Cardiac fibroblast (primary cell): ENCODE data around the gene DNAJC10.
"Not testable (repeated sequence)": the region's sequence is repeated elsewhere in the genome, so short reads cannot be mapped to it uniquely, and the experiment has no call there.

Source experiments
- DNase-seq, 2 donors: peaks; one replicate each; pipeline versions ENCODE4 v3.0.0 to v3.0.0-alpha.2; 2010; ENCODE audit warnings: low read depth in 2 of 2
- H3K4me3 ChIP-seq, 2 donors: replicated peaks in 1 of 2; 1 replicate in 1 of 2; 2 replicates in 1 of 2; pipeline ENCODE4 v1.5.1; 2011; ENCODE audit warnings: low read depth in 2 of 2, low read length in 2 of 2, mild to moderate bottlenecking in 2 of 2, moderate library complexity in 1 of 2
- CTCF ChIP-seq: IDR thresholded peaks from one replicate; pipeline ENCODE4 v1.5.1; 2011; ENCODE audit warnings: low read depth, mild to moderate bottlenecking, low read length, inconsistent platforms

DNAJC10 gene

DNA sequence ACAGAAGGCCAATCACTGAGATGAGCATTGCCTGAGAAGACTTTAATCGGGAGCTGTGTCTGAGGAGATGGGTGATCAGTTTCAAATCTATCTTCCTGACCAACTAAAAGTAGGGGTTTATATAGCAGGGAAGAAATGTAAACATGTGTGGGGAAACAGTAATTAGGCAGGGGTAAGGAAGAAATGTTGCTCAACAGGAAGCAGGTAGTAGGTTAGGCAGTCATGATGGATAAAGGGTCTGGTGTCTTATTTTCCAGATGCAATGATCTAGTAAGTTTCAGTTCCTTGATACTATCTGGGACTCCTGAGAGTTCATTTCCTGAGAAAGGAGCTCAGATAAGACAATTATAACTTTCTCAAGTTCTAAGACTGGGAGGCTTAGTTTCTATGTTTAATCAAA lies 33.8 kb upstream of the DNAJC10 start:
- H3K4me3 ChIP-seq: no peak overlapping the region
- no peak for TF ChIP-seq CTCF
- DNase-seq: no peak

GRCh38 chr2:182685559-182685958 lies 30.5 kb upstream of the DNAJC10 start:
- no peak overlapping the region for H3K4me3 ChIP-seq
- TF ChIP-seq CTCF: no peak
- DNase-seq: no peak

DNA sequence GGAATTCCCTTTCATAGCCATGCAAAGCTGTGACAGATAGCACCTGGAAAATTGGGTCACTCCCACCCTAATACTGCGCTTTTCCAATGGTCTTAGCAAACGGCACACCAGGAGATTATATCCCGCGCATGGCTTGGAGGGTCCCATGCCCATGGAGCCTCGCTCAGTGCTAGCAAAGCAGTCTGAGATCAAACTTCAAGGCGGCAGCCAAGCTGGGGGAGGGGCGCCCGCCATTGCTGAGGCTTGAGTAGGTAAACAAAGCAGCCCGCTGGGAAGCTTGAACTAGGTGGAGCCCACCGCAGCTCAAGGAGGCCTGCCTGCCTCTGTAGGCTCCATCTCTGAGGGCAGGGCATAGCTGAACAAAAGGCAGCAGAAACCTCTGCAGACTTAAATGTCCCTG lies 29.3 kb upstream of the DNAJC10 start:
- not testable (repeated sequence) for DNase-seq, H3K4me3 ChIP-seq

GRCh38 chr2:182694189-182694588 lies 21.9 kb upstream of the DNAJC10 start:
- no peak overlapping the region for H3K4me3 ChIP-seq
- TF ChIP-seq CTCF: no peak
- DNase-seq: no peak

DNA sequence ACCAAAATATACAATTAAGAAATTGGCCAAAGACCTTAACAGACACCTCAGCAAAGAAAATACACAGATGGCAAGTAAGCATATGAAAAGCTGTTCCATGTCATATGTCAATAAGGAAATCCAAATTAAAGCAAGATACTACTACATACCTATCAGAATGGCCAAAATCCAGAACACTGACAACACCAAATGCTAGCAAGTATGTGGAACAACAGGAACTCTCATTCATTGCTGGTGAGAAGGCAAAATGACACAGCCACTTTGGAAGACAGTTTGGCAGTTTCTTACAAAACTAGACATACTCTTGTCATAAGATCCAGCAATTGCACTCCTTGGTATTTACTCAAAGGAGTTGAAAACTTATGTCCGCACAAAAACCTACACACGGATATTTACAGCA lies 20.3 kb upstream of the DNAJC10 start:
- no peak for TF ChIP-seq CTCF
- DNase-seq: no peak
- H3K4me3 ChIP-seq: no peak overlapping the region

GRCh38 chr2:182698671-182699070 lies 17.4 kb upstream of the DNAJC10 start:
- no peak for TF ChIP-seq CTCF

GRCh38 chr2:182705761-182706160 lies 10.3 kb upstream of the DNAJC10 start:
- DNase-seq: no peak
- no peak overlapping the region for H3K4me3 ChIP-seq
- TF ChIP-seq CTCF: no peak

More at GRCh38 chr2:182698671-182699070, 17.4 kb upstream of the DNAJC10 start:
- no peak for DNase-seq
- no peak overlapping the region for H3K4me3 ChIP-seq
